SW480 (cell line): ENCODE results near the gene STARD3.

Experiments used
- DNase-seq: peaks from one replicate; pipeline ENCODE4 v3.0.0-alpha.2; 2016; ENCODE audit warnings: low spot score

Gene STARD3

GRCh38 chr17:39604911-39605491, 31.9 kb upstream of the STARD3 start:
- no peak for DNase-seq

- no peak for DNase-seq
These were observed 31.2 kb upstream of the STARD3 start for GRCh38 chr17:39605492-39606433.

- DNase-seq: no peak
These were observed 30.4 kb upstream of the STARD3 start for GRCh38 chr17:39606434-39607056.

- no peak for DNase-seq
These were observed 29.7 kb upstream of the STARD3 start for GRCh38 chr17:39607057-39607850.

- no peak for DNase-seq
These were observed 29.2 kb upstream of the STARD3 start, which contains the start of gene NEUROD2 for GRCh38 chr17:39607851-39608130. Gene NEUROD2, minus strand, starts transcription at chr17:39607920. Its CDS starts 1,321 bp downstream, at chr17:39606599.

- DNase-seq: peak; percentile 40
These were observed 28.6 kb upstream of the STARD3 start for GRCh38 chr17:39608142-39608981.

GRCh38 chr17:39609416-39610025, 27.4 kb upstream of the STARD3 start:
- DNase-seq: no peak

GRCh38 chr17:39611401-39612112, 25.4 kb upstream of the STARD3 start:
- DNase-seq: no peak

- DNase-seq: no peak
These were observed 24.6 kb upstream of the STARD3 start for GRCh38 chr17:39612291-39612894.

- no peak for DNase-seq
These were observed 23.9 kb upstream of the STARD3 start for GRCh38 chr17:39612935-39613464.

- DNase-seq: no peak
These were observed 22.3 kb upstream of the STARD3 start for GRCh38 chr17:39614545-39615157.

GRCh38 chr17:39615434-39615833, 21.5 kb upstream of the STARD3 start:
- DNase-seq: no peak

GRCh38 chr17:39617100-39617445, 19.9 kb upstream of the STARD3 start:
- DNase-seq: no peak

GRCh38 chr17:39617446-39618245, 19.3 kb upstream of the STARD3 start:
- peak; percentile 77 for DNase-seq

GRCh38 chr17:39618246-39618913, 18.6 kb upstream of the STARD3 start:
- DNase-seq: peak; percentile 50

GRCh38 chr17:39618956-39619785, 17.8 kb upstream of the STARD3 start:
- no peak for DNase-seq

GRCh38 chr17:39619786-39620101, 17.2 kb upstream of the STARD3 start:
- DNase-seq: no peak
